ENCODE measurements around the gene PPP6R2. TPM values are rescaled to one million over a fixed set of nuclear protein-coding genes. Genes with fewer than 3 reads are reported as not detected.

The PPP6R2 gene
- total and polyA plus RNA-seq, 9 of the 15 experiments (the other 6 are each of a cell fraction or from before 2014, with no cell fraction given): 0.32 to 39.8 (median 21.4) TPM

GRCh38 chr22:50485221-50486131 is 142.3 kb downstream of the PPP6R2 start (continued):
- TF ChIP-seq TFE3 (CRISPR knock-in tag; IDR thresholded peaks at IDR 0.05) (peak; percentile 75), ERF (CRISPR knock-in tag; IDR thresholded peaks at IDR 0.05) (no peak), CBFA2T2 (conservative IDR thresholded peaks at IDR 0.05) (peak; percentile 43; the same call in 1 of the 2 replicates), EP400 (IDR thresholded peaks at IDR 0.05) (peak; percentile 12; the same call in 1 of the 2 replicates), GTF3C2 (IDR thresholded peaks at IDR 0.05; ENCODE audit: borderline replicate concordance, extremely low read depth, insufficient read length) (no peak), CXXC5 (CRISPR knock-in tag; IDR thresholded peaks at IDR 0.05) (0 out of 2 replicates have a peak, but pooled peaks have one; percentile 23), E2F6 (IDR thresholded peaks at IDR 0.05; ENCODE audit: borderline replicate concordance in 1 of 2, extremely low read depth in 1 of 2, insufficient read depth in 1 of 2, insufficient read length in 1 of 2, low read depth in 1 of 2, low read length in 1 of 2, poor library complexity in 1 of 2, severe bottlenecking in 1 of 2) (peak in 1 of 2 experiments; percentile 73), C11orf30 (IDR thresholded peaks at IDR 0.05; ENCODE audit: low read depth) (no peak), TSC22D4 (tag; IDR thresholded peaks at IDR 0.05) (no peak), BHLHE40 (IDR thresholded peaks at IDR 0.05; ENCODE audit: low read length) (peak; percentile 94), RAD51 (IDR thresholded peaks at IDR 0.05; ENCODE audit: borderline replicate concordance, low read depth) (peak; percentile 92), ZNF282 (CRISPR knock-in tag; IDR thresholded peaks at IDR 0.05) (no peak), TRIM24 (IDR thresholded peaks at IDR 0.05) (peak in 1 of 2 experiments; percentile 22; a peak in 2 of 4 replicates), HNRNPUL1 (IDR thresholded peaks at IDR 0.05; ENCODE audit: low read length) (no peak), HCFC1 (IDR thresholded peaks at IDR 0.05; ENCODE audit: low read depth, low read length) (no peak), FOXP1 (CRISPR knock-in tag; IDR thresholded peaks at IDR 0.05) (no peak), CTCF (IDR thresholded peaks at IDR 0.05 in 2 of 3, conservative IDR thresholded peaks at IDR 0.05 in 1 of 3; ENCODE audit: insufficient read depth in 2 of 3, low read depth in 1 of 3, low read length in 3 of 3) (peak in 2 of 3 experiments; percentile 12 to 18; a peak in 2 of 6 replicates), HDAC2 (IDR thresholded peaks at IDR 0.05) (no peak), NONO (IDR thresholded peaks at IDR 0.05; ENCODE audit: low read depth in 2 of 2, low read length in 1 of 2) (no peak), MIER1 (IDR thresholded peaks at IDR 0.05; ENCODE audit: low read depth) (no peak)
